ENCODE data around the gene CIAO2B.

- TF ChIP-seq, protein P1, sequence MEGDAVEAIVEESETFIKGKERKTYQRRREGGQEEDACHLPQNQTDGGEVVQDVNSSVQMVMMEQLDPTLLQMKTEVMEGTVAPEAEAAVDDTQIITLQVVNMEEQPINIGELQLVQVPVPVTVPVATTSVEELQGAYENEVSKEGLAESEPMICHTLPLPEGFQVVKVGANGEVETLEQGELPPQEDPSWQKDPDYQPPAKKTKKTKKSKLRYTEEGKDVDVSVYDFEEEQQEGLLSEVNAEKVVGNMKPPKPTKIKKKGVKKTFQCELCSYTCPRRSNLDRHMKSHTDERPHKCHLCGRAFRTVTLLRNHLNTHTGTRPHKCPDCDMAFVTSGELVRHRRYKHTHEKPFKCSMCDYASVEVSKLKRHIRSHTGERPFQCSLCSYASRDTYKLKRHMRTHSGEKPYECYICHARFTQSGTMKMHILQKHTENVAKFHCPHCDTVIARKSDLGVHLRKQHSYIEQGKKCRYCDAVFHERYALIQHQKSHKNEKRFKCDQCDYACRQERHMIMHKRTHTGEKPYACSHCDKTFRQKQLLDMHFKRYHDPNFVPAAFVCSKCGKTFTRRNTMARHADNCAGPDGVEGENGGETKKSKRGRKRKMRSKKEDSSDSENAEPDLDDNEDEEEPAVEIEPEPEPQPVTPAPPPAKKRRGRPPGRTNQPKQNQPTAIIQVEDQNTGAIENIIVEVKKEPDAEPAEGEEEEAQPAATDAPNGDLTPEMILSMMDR (IDR thresholded peaks at IDR 0.05; ENCODE audit: low read depth, low read length, missing input control) = no peak
- TF ChIP-seq, protein P2, sequence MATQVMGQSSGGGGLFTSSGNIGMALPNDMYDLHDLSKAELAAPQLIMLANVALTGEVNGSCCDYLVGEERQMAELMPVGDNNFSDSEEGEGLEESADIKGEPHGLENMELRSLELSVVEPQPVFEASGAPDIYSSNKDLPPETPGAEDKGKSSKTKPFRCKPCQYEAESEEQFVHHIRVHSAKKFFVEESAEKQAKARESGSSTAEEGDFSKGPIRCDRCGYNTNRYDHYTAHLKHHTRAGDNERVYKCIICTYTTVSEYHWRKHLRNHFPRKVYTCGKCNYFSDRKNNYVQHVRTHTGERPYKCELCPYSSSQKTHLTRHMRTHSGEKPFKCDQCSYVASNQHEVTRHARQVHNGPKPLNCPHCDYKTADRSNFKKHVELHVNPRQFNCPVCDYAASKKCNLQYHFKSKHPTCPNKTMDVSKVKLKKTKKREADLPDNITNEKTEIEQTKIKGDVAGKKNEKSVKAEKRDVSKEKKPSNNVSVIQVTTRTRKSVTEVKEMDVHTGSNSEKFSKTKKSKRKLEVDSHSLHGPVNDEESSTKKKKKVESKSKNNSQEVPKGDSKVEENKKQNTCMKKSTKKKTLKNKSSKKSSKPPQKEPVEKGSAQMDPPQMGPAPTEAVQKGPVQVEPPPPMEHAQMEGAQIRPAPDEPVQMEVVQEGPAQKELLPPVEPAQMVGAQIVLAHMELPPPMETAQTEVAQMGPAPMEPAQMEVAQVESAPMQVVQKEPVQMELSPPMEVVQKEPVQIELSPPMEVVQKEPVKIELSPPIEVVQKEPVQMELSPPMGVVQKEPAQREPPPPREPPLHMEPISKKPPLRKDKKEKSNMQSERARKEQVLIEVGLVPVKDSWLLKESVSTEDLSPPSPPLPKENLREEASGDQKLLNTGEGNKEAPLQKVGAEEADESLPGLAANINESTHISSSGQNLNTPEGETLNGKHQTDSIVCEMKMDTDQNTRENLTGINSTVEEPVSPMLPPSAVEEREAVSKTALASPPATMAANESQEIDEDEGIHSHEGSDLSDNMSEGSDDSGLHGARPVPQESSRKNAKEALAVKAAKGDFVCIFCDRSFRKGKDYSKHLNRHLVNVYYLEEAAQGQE (IDR thresholded peaks at IDR 0.05) = no peak
Observed at GRCh38 chr16:66937725-66938337, 3.6 kb upstream of the CIAO2B start.

Data from liver (tissue), 2 donors.